ENCODE measurements around the gene TPCN2.

The TPCN2 gene

DNA sequence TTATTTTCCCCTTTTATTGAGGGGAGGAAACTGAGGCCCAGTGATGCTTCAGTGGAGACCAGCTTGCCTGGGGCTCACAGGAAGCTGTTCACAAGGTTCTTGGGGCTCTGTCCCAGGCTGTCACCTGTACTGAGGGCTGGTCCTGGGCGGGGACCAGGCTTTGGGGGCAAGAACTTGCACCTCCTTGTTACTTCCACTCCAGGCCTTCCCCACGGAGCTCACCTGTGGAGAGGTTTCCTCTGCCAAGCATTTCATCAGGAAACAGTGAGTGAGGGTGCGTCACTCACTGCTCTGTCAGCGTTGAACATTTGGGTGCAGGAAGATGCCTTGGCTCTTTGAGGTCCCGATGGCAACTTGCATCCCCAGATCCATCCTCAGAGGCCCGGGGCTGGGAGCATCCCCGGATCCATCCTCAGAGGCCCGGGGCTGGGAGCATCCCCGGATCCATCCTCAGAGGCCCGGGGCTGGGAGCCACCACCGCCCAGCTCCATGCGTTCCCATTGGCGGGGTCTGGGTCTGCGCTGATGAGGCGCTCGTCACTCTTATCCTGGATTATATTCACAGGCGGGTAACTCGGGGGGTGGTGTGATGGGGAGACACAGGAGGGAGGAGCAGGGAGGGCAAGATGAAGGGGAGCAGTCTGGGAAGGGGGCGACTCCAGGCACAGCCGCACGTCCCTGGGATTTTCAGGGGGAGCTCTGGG, 105.6 kb downstream of the TPCN2 start:
- DNase-seq = no peak

DNA sequence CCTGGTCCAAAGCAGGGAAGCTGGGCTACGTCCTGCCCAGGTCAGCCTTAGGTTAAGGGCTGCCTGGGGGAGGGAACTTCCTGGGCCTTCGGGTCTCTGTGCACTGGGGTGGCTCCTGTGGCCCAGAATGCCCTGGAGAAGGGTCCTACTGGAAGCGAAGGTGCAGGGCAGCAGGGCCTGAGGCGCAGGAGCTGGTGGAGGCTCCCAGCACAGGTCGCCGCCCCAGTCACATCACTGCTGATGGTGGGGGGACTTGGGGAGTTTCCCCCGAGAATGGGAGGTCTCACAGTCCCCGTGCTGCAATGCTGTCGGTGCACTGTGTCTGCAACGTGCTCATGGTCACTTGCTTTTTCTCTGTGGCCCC, 106.2 kb downstream of the TPCN2 start:
- no peak for DNase-seq

DNA sequence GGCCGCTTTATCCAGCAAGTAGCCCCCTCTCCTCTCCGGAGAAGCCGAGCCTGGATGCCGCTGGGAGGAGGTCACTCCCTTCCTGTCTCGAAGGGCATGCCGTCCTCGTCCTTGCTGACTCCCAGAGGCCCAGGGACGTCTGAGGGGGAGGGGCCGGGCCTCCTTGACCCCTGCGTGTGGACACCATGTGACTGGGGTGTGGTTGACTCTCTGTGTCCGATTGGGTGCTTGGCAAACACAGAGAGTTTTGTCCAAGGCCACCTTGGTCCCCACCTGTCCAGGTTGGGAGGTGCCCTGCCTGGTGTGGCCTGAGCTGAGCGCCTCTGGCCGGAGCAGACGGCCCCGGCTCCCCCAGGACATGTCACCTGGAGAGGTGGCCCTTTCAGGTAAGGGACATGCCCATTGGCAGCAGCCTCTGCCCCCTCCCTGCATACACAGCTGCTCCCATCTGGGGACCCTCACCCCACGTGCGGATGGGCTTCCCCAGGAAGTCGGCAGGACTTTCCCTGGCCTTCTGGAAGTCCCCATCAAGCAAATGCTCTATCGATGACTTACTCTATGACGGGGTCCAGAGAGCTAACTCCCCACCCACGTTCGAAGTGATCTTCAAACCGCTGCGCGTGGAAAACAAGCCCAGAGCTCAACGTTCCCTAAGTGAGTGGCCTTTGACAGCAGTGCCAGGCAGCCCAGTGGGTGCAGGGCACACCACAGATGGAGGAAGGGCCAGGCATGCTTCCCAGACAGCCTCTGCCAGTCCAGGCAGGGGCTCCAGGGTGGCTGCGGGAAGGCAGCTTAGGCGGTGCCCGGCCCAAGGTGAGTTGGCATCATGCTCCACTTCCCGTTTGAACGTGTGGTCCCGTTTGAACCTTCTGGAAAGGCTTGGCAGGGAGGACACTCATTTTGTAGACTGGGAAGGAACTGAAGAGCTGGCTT, 106.8 kb downstream of the TPCN2 start, which contains the start of gene SMIM38:
Gene SMIM38, plus strand, starts transcription at position 634 of the 933 bp plus-strand sequence. CDS start 1,912 bp downstream, outside the sequence.
- DNase-seq = no peak

DNA sequence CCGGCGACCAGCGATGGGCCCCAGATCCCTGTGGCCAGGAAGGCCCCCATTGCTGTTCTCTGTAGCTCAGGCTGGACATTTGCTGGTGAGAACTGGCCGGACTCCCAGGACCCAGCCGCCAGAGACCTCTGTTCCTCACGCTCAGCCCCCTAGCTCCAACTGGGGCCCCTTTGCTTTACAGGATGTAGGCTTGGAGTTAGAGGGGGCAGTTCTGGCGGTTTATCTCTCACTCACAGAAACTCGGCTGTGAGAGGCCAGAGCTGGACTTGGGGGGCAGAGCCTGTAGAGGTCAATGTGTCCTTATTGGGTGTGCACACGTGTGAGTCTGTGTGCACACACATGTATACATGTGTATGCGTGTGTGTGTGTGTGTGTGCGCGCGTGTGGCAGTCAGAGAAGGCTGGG, 107.5 kb downstream of the TPCN2 start:
- DNase-seq = no peak

DNA sequence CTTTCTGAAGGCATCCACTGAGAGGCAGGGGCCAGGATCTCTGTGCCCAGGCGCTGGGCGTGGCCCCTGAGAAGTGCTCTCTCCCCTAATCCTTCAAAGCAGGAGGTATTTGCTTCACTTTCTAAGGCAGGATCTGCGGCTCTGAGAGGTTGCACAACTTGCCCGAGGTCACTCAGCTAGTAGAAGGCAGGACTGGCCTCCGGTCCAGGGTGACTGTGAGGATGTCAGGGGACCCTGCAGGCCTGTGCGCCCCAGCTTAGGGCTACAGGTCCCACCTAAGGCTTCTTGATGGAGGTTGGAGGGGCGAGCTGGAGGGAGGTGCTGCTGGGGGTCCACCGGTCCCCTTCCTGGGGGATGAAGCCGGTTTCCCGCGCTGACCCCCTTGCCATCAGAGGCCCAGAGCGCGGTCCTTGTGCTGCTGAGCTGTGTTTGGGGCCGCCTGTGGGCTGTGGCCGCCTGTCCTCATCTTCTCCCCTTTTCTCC, 108.0 kb downstream of the TPCN2 start:
- DNase-seq = no peak

DNA sequence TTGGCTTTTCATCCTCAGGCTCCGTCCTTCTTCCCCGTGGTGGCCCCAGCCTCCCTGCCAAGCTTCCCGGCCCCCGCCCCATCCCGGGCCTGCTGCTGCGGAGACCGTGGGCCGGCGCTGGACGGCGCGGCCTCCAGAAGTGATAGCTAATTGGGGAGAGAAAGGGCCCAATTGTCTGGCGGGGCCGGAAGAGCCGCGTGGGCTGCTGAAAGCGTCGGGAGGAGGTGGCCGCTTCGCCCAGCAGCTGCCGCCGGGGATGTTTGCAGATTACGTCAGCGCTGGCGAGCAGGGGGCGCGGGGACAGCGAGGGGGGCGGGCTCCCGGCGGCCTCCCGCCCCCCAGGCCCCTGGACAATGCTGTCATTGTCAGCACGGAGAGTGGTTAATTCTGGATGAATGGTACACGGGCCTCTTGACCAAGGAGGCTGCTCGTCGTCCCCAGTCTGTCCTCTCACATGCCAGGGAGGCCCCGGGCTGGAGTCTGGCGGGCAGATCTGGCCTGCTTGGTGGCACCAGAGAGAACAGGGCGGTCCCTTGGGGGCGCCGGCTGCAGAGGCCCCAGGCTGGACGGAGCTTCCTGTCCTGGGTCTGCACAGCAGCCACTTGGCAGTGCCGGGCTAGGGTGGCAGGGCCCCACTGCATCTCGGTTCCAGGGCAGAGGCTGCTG, 108.6 kb downstream of the TPCN2 start:
- no peak for DNase-seq

DNA sequence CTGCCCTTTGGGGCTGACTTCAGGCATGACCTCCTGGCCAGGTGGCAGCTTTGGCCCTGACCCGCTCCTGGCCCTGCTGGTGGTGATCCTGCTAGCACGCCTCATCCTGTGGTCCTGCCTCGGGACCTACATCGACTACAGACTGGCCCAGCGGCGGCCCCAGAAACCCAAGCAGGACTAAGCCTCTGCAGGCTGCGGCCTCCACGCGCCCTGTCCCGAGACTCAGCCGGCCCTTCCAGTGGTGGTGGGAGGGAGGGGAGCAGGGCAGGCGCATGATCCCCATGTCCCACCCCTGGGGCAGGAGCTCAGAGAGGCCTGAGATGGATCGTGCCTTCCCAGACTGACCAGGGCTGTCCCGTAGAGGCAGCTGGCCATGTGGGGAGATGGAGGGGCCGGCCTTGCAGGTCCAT, 109.1 kb downstream of the TPCN2 start:
- DNase-seq = no peak

DNA sequence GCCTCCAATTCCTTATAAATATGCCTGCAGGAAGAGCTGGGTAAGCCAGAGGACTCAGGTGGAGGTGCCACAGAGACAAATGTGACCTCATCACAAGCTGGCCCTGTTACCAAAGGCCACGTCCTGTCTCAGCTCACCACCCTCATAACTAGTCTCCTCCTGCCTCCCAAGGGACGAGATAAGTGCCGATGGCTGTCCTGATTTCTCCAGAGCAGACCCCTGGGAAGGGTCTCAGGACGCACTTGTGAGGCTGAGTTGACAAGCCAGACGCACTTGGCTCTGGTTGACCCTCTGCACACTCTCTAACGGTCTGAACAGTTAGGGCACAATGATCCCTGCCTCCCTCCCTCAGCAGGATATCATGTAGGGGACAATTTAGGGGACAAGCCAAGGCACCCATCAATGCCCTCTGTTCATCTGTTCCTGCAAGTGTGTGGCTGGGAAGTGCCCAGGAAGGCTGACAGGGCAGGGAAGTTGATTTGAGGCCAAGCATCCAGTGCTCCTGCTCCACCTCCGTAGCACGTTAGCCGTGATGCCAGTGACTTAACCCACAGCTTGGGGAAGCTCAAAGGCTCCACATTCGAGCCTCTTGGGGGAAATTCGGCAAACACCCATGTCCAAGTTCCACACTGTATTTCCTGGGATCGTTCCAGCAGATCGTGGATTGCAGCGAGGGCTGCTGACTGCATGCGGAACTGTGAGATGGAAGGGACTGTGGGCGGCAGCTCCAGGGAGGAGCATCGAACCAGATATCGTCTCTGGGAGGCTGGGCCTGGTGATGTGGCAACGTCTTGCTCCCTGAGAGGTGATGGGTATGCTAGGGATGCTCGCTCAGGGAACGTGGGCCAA, 109.8 kb downstream of the TPCN2 start:
- no peak for DNase-seq

DNA sequence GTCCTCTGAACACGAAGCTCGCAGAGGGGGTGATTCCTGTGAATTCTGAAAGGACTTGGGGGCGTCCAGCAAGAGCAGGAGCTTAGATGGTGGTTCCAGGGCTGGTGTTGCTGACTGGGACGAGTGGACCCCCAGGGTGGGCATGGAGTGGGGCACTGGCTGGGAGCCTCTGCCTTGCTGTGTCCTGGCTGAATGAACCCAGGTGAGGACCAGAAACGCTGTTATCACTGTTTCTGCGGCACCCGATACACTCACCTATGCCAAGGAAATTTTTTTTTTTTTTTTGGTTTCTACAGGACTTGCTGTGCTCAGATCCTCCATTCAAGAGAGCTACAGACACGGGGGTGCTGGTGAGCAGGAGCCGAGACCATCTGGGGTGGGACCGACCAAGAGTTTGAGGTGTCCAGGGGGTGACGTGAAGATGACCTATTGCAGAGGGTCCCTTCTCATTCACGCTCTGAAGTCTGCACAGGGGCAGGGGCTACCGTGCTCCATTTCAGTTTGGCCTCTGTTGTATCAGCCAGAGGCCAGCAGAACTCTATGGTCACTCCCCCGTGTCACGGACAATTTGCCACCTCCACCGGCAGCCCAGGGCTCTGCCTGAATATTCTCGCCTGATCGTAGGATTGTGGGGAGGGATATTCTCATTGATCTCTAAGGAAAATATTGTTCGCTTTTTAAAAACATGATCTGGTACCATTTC, 110.6 kb downstream of the TPCN2 start:
- no peak for DNase-seq

DNA sequence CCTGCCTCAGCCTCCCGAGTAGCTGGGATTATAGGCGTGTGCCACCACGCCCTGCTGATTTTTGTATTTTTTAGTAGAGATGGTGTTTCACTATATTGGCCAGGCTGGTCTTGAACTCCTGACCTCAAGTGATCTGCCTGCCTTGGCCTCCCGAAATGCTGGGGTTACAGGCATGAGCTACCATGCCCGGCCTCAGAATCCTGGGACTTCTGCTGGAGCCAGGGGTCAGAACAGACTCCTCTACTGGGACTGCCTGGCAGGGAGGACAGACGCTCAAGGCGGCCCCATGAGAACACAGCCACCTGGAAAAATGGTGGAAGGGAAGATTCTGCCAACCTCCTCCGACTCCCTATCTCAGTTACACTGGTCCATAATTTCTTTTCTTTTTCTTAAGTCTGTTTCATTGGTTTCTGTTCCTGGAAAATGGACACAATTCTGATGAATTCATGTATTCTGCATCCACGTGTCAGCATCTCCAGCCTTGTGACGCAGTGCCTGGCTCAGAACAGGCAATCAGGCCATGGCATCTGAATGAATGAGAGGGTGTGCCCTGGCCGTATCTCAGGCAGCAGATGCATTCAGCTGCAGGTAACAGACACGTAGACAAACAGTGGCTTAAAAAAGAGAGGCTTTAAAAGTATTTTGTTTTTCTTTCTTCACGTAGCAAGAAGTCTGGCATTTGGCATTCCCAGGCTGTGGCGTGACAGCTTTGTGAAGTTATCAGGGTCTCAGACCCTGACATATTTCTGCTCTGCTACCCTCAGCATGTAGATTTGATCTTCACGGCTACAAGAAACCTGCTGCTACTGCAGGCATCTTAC, 111.8 kb downstream of the TPCN2 start:
- DNase-seq = no peak

DNA sequence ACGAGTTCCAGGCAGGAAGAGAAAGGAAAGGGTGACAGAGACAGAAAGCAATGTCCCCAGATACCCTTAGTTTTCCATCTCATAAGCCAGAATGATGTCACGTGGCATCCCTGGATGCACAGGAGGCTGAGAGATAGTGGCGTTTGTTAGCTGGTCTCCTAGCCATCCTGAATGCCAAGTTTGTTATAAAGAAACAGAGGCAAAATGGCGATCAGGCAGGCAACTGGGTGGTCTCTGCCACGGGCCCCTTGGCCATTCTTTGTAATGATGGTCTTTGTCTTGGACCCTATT, 112.3 kb downstream of the TPCN2 start:
- no peak for DNase-seq

DNA sequence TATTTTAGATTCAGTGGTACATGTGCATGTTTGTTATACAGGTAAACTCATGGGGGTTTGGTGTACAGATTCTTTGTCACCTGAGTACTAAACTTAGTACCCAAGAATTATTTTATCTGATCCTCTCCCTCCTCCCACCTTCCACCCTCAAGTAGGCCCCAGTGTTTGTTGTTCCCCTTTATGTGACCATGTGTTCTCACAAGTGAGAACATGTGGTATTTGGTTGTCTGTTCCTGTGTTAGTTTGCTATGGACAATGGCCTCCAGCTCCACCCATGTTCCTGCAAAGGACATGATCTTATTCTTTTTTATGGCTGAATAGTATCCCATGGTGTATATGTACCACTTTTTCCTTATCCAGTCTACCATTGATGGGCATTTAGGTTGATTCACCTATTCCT, 113.8 kb downstream of the TPCN2 start:
- no peak for DNase-seq

DNA sequence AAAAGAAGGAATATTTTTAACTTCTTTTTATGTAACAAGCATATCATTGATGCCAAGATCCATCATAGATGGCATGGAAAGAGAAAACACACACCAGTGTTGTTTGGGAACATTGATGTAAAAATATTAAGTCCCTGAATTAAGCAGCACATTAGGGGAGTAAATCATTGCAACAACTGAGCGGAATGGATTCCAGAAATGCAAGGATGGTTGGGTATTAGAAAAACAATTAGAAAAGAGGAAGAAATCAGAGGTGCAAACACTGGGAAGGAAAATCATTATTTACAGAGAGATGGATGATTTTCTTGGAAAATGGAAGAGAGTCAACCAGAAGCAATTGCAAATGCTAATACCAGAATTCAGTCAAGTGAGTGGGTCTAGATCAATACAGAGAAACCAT, 115.1 kb downstream of the TPCN2 start:
- no peak for DNase-seq

DNA sequence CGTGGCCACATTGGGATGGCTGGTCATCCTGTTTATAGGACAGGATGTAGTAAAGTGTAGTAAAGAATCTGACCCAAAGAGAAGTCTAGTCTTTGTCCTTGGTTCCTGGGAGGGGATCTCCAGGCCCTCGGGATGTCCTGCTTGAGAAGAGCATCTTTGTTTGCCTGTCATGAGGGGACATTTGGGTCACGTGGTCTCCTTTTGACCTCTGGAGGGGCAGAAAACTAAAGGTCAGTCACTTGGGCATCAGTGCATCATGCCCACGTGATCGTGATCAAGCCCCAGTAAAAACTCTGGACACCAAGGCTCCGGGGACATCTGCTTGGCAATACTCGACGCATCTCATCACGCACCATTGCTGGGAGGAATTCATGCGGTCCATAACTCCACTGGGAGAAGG, 116.1 kb downstream of the TPCN2 start:
- DNase-seq = no peak

DNA sequence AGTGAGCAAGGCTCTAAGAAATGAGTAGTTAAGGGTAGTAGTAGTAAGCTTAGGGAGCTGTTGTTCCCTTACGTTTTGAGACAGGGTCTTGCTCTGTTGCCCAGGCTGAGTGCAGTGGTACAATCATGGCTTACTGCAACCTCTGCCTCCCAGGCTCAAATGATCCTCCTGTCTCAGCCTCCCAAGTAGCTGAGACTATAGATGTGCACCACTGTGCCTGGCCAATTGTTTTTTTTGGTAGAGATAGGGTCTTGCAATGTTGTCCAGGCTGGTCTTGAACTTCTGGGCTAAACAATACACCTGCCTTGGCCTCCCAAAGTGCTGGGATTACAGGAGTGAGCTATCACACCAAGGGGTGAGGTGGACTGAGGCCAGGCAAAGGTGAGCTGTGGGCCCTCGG, 117.0 kb downstream of the TPCN2 start:
- DNase-seq = no peak

DNA sequence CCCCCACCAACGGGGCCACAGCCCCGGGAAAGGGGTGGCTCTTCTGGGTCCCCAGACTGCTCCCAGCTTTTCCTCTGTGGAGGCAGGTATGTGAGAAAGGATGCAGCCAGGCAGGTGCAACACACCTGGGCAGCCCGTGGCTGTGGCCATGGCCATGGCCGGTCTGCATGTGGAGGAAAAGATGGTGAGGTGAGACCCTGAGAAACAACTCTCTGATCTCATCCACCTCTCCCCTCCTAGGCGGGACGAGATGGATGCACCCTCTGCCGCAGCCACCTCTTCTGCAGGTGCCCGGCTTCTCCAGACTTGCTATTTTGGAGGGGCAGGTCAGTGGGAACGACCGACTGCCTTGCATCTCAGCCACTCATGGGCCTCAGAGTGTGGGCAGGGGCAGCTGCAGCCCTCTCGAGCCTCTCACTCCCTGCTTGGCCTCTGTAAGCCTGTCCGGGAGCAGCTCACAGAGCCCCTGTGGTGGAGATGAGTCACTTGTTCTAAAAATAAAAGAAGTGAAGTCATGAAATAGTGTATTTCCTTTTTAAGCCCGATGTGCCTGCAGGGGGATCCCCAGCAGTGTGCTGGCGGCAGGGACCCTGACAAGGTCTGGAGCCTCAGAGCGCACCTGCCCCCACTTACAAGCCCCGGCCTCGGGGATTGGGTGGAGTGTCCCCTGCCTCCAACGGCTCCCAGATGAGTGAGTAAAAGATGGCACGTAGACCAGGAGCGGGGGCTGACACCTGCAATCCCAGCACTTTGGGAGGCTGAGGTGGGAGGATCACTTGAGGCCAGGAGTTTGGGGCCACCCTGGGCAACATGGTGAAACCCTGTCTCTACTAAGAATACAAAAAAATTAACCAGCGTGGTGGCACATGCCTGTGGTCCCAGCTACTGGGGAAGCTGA, 117.7 kb downstream of the TPCN2 start:
- peak in 1 of 5 donors; percentile 34 for DNase-seq

DNA sequence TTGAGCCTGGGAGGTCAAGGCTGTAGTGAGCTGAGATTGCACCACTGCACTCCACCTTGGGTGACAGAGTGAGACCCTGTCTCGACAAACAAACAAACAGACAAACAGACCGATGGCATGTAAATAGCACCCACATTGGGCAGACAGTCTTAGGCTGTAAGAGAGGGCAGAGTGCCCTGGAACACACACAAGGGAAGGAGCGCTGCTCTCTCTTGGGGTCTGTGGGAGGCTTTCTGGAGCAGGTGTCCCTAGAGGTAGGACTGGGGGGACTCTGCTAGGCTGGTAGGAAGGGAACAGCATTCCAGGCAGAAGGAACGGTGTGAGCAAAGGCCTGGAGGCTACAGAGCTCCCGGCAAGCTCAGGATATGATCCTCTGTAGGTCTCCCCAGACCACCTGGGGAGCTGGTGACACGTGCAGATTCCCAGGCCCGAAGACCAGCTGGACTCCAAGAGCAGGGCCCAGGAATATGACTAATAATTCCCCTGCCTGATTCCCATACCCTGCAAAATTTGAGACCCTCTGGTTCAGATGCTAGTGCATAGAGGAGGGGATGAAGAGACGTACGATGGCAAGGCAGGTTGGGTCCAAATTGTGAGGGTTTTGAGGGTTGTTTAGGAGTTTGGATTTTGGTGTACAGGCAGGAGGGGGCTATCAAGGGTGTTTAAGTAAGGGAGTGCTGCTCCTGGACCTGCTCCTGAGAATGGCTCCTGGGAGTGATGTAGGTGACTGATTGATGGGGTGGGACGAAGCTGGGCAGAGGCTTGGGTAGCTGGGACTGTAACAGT, 118.6 kb downstream of the TPCN2 start:
- DNase-seq = no peak

DNA sequence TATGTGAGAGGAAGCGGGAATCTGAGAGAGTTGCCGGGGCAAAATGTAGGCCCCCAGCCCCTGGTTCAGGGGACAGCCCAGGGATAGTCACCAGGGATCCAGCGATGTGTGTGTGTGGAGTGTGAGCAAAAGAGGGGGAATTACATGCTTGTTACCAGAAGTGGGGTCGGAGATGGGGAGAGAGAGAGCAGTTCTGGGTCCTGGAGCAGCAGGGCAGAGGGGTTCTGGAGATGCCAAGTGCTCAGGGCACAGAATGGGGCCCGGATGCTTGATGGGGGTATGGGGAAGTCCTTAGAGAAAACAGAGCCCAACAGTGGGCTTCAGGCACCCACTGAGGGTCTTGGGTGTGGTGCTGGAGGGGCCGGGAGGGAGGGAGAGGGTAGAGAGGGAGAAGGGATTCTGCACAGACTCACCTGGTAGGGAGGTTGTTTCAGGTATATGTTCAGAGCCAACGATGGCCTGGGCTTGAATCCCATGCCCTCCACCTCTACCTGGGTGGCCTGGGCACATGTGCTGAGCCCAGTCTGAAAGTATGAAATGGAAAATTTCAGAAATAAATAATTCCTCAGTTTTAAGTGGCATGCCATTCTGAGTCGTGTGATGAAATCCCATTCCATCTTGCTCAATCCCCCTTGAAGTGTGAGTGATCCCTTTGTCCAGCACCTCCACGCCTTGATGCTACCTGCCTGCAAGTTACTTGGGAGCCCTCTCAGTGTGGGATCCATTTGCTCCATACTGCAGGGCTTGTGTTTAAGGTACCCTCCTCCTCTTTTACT, 119.4 kb downstream of the TPCN2 start:
- no peak for DNase-seq
